HG03280 (cell line): ENCODE measurements around the gene PAN3.

Experiments used
- ATAC-seq: cut with Tn5 transposase; IDR thresholded peaks from one replicate; pipeline ENCODE4 v1.9.1; 2021; ENCODE audit warnings: mild to moderate bottlenecking, moderate library complexity; ENCODE audit not compliant: unreplicated experiment

The PAN3 gene

GRCh38 chr13:28297341-28297740 lies 159.0 kb downstream of the PAN3 start:
- ATAC-seq: no peak

- ATAC-seq: no peak
These were observed 161.6 kb downstream of the PAN3 start for GRCh38 chr13:28299916-28300315.

- no peak for ATAC-seq
These were observed 163.5 kb downstream of the PAN3 start for GRCh38 chr13:28301839-28302238.

GRCh38 chr13:28306325-28306724 lies 168.0 kb downstream of the PAN3 start:
- ATAC-seq: no peak

GRCh38 chr13:28313579-28313978 lies 175.2 kb downstream of the PAN3 start:
- ATAC-seq: no peak

- no peak for ATAC-seq
These were observed 176.5 kb downstream of the PAN3 start for GRCh38 chr13:28314879-28315278.

GRCh38 chr13:28316129-28316528 lies 177.8 kb downstream of the PAN3 start:
- no peak for ATAC-seq

GRCh38 chr13:28316836-28317235 lies 178.5 kb downstream of the PAN3 start:
- no peak for ATAC-seq

- no peak for ATAC-seq
These were observed 180.2 kb downstream of the PAN3 start for GRCh38 chr13:28318496-28318895.

- ATAC-seq: no peak
These were observed 181.2 kb downstream of the PAN3 start for GRCh38 chr13:28319528-28319927.

GRCh38 chr13:28320209-28320608 lies 181.9 kb downstream of the PAN3 start:
- no peak for ATAC-seq

- ATAC-seq: no peak
These were observed 182.7 kb downstream of the PAN3 start for GRCh38 chr13:28320884-28321574.

GRCh38 chr13:28321756-28322155 lies 183.4 kb downstream of the PAN3 start:
- ATAC-seq: no peak

- ATAC-seq: no peak
These were observed 184.0 kb downstream of the PAN3 start for GRCh38 chr13:28322256-28322905.

GRCh38 chr13:28324181-28324789 lies 185.9 kb downstream of the PAN3 start:
- no peak for ATAC-seq

GRCh38 chr13:28325022-28325421 lies 186.7 kb downstream of the PAN3 start:
- ATAC-seq: no peak

GRCh38 chr13:28326056-28326455 lies 187.7 kb downstream of the PAN3 start:
- no peak for ATAC-seq

GRCh38 chr13:28327373-28328270 lies 189.3 kb downstream of the PAN3 start:
- no peak for ATAC-seq

- ATAC-seq: no peak
These were observed 189.9 kb downstream of the PAN3 start for GRCh38 chr13:28328271-28328607.

GRCh38 chr13:28329395-28330158 lies 191.2 kb downstream of the PAN3 start:
- ATAC-seq: no peak
